Loucy (cell line): ENCODE data around the gene ADTRP.

Source experiments
- EZH2phosphoT487 ChIP-seq: fragments of 200-600 bp; IDR thresholded peaks from 2 replicates; pipeline ENCODE4 v1.6.1; 2018; ENCODE audit warnings: antibody characterized with exemption, mild to moderate bottlenecking, moderate library complexity, borderline replicate concordance
- TF ChIP-seq, protein P1 (sequence below): fragments of 200-600 bp; sonication (generic); conservative IDR thresholded peaks from 2 replicates; pipeline ENCODE4 v1.5.1; 2014; ENCODE audit warnings: mild to moderate bottlenecking, antibody characterized with exemption, low read length

DNA sequence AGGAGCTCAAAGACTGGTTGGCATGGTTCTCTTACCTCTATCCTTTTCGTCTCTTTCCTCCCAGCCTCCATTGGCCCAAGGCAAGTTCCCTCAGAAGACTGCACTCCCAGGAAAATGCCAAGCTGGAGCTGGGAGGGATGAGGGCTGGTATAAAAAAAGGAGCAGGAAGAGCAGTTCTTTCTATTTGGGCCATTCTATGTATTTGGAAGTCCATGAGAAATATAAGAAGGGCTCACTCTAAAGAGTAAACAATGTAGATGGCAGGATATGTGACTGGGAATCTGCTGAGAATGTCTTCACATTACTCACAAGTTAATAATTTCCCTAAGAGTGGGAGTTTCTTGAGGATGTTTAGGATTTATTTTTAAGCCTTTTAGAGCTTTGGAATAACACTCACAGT lies 36.6 kb upstream of the ADTRP start:
- TF ChIP-seq, protein P1, sequence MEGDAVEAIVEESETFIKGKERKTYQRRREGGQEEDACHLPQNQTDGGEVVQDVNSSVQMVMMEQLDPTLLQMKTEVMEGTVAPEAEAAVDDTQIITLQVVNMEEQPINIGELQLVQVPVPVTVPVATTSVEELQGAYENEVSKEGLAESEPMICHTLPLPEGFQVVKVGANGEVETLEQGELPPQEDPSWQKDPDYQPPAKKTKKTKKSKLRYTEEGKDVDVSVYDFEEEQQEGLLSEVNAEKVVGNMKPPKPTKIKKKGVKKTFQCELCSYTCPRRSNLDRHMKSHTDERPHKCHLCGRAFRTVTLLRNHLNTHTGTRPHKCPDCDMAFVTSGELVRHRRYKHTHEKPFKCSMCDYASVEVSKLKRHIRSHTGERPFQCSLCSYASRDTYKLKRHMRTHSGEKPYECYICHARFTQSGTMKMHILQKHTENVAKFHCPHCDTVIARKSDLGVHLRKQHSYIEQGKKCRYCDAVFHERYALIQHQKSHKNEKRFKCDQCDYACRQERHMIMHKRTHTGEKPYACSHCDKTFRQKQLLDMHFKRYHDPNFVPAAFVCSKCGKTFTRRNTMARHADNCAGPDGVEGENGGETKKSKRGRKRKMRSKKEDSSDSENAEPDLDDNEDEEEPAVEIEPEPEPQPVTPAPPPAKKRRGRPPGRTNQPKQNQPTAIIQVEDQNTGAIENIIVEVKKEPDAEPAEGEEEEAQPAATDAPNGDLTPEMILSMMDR, result no peak
- no peak for TF ChIP-seq EZH2phosphoT487
